Activated naive CD4-positive, alpha-beta T cell treated with anti-CD3 and anti-CD28 coated beads for 36 hours (primary cell): ENCODE results near the gene DCX. TPM values are rescaled to one million over a fixed set of nuclear protein-coding genes. Genes with fewer than 3 reads are reported as not detected.

ENCODE experiments used
- CTCF ChIA-PET: fragments of 350-600 bp; sonication (Branson Sonifier 250); formaldehyde crosslinking; loops from one replicate; lab custom pipeline; 2021; ENCODE audit warnings: antibody characterized with exemption; lab: Charles Lee
- DNase-seq: peaks from one replicate; pipeline ENCODE4 v3.0.0-alpha.2; 2020
- H3K27ac Mint-ChIP-seq: one replicate; pipeline ENCODE4 v1.8.0; 2021; ENCODE audit warnings: mild to moderate bottlenecking, mixed read lengths
- H3K27me3 Mint-ChIP-seq: one replicate; pipeline ENCODE4 v1.8.0; 2021; ENCODE audit warnings: low read depth, mixed read lengths
- H3K36me3 Mint-ChIP-seq: one replicate; pipeline ENCODE4 v1.8.0; 2021; ENCODE audit warnings: low read depth, mixed read lengths
- H3K4me1 Mint-ChIP-seq: one replicate; pipeline ENCODE4 v1.8.0; 2021; ENCODE audit warnings: low read depth, mixed read lengths
- H3K4me3 Mint-ChIP-seq: one replicate; pipeline ENCODE4 v1.8.0; 2021; ENCODE audit warnings: mild to moderate bottlenecking, moderate library complexity, mixed read lengths
- H3K9me3 Mint-ChIP-seq: one replicate; pipeline ENCODE4 v1.8.0; 2021; ENCODE audit warnings: mixed read lengths
- intact Hi-C: fragments of 100-400 bp; cut with micrococcal nuclease; formaldehyde crosslinking; loops from one replicate; pipeline ENCODE4 v1.15.1; 2023
- total RNA-seq, 2 experiments: library from RNA; stranded (reverse); gene quantifications; one replicate each; pipeline ENCODE4 v1.2.3, GENCODE V29; 2021

Gene DCX
- total RNA-seq, 2 experiments from 2014 or later: not detected

- Mint-ChIP-seq H3K36me3 (no peaks in the 10 kb centered on the region), H3K4me3 (no peak overlapping the region), H3K27ac (no peak overlapping the region), H3K9me3 (no peaks in the 10 kb centered on the region), H3K4me1 (no peaks in the 10 kb centered on the region), H3K27me3 (peaks cover 2% of the 10 kb centered on the region)
- no peak for DNase-seq
- CTCF ChIA-PET: no interaction called here
- intact Hi-C loops: no loop called here
Measured at GRCh38 chrX:111402344-111402743, 9.6 kb downstream of the DCX start.

DNA sequence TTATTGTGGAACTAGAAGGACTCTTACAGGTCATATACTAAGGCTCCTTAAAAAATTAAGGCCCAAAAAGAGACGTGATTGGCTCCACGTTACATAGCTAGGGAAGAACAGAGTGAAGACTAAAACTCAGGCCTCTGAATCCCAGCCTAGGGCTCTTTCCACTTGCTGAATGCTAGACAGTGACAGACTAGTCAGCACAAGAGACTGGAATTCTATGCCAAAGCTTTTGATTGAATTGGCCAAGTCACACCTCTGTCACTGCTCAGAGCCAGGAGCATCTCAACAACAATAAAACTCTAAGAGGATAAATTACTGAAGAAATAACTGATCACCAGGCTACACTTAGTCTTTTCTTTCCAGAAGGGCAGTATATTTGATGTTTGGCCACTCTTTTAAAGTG, 16.8 kb downstream of the DCX start:
- H3K9me3 Mint-ChIP-seq: no peaks in the 10 kb centered on the region
- intact Hi-C loops: no loop called here
- H3K27ac Mint-ChIP-seq: no peak overlapping the region

DNA sequence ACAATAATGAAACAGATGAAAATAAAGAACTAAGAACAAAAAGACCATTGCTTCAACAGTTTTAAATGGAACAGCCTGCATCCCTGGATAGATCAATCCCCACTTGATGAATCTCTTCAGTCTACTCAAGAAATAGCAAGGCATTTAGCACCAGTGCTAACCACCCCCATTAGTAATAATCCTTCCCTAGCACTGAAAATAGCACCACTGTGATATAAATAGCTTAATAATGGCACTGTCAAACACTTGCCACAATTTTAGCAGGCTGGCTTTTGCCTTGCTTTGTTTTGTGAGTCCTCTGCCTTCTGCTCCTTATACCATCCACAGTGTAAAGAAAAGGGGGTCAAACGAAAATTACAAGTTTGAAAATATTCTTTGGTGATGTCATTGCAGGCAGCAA, 17.4 kb downstream of the DCX start:
- DNase-seq: no peak
- no peaks in the 10 kb centered on the region for H3K9me3 Mint-ChIP-seq
- no peaks in the 10 kb centered on the region for H3K4me1 Mint-ChIP-seq
- H3K27me3 Mint-ChIP-seq: no peaks in the 10 kb centered on the region
- no peak overlapping the region for H3K27ac Mint-ChIP-seq
- H3K36me3 Mint-ChIP-seq: no peaks in the 10 kb centered on the region
- intact Hi-C loops: no loop called here
- CTCF ChIA-PET: no interaction called here
- H3K4me3 Mint-ChIP-seq: no peak overlapping the region

More for the DNA sequence above, 16.8 kb downstream of the DCX start:
- no peak for DNase-seq
- H3K27me3 Mint-ChIP-seq: no peaks in the 10 kb centered on the region
- no peaks in the 10 kb centered on the region for H3K4me1 Mint-ChIP-seq
- H3K36me3 Mint-ChIP-seq: no peaks in the 10 kb centered on the region
- no peak overlapping the region for H3K4me3 Mint-ChIP-seq
- CTCF ChIA-PET: no interaction called here

GRCh38 chrX:111387470-111388070, 24.4 kb downstream of the DCX start:
- no peaks in the 10 kb centered on the region for H3K4me1 Mint-ChIP-seq
- no peak overlapping the region for H3K4me3 Mint-ChIP-seq
- H3K27ac Mint-ChIP-seq: no peak overlapping the region
- intact Hi-C loops: no loop called here
- no peaks in the 10 kb centered on the region for H3K36me3 Mint-ChIP-seq
- no peak for DNase-seq
- H3K27me3 Mint-ChIP-seq: no peaks in the 10 kb centered on the region
- CTCF ChIA-PET: no interaction called here
- no peaks in the 10 kb centered on the region for H3K9me3 Mint-ChIP-seq

DNA sequence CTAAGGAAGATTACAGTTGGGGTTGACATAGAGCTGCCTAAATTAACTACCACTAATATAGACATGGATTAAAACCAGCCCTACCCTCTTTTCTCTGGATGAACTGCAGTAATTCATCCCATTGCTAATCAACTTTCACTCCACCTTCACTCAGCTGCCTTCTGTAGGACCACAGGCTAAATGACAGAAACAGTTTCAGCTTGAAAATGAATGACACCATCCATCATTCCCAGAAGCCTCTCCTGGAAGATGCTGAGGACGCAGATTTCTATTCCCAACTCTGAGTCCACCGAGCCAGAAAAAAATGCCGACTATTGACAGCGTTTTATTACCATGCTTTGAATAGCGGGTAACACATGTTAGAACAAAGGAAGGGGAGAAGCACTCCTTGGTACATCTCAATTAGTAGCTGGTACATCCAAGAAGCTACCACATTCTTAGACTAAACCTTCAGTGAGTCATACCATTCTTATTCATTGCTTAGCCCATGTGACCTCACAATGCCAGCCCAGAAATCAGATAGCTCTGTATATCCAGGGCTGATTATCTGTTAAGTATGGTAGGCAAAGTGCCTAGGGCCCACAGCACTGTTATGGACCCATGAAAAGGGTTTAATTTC, 25.3 kb downstream of the DCX start:
- Mint-ChIP-seq H3K4me1 (no peaks in the 10 kb centered on the region), H3K27ac (no peak overlapping the region), H3K36me3 (no peaks in the 10 kb centered on the region), H3K27me3 (no peaks in the 10 kb centered on the region), H3K4me3 (no peak overlapping the region), H3K9me3 (no peaks in the 10 kb centered on the region)
- CTCF ChIA-PET: no interaction called here
- intact Hi-C loops: no loop called here
- no peak for DNase-seq

GRCh38 chrX:111386077-111386476, 25.9 kb downstream of the DCX start:
- H3K9me3 Mint-ChIP-seq: no peaks in the 10 kb centered on the region
- intact Hi-C loops: no loop called here
- no peaks in the 10 kb centered on the region for H3K4me1 Mint-ChIP-seq
- no peaks in the 10 kb centered on the region for H3K27me3 Mint-ChIP-seq
- DNase-seq: no peak
- no peak overlapping the region for H3K4me3 Mint-ChIP-seq
- H3K36me3 Mint-ChIP-seq: no peaks in the 10 kb centered on the region
- CTCF ChIA-PET: no interaction called here
- no peak overlapping the region for H3K27ac Mint-ChIP-seq

- H3K27me3 Mint-ChIP-seq: no peaks in the 10 kb centered on the region
- no peaks in the 10 kb centered on the region for H3K36me3 Mint-ChIP-seq
- no peak overlapping the region for H3K4me3 Mint-ChIP-seq
- CTCF ChIA-PET: interaction anchor here (0.5 kb wide), 1 partner anchor 33 kb away, joined by 4 read pairs; no protein-coding TSS in a partner anchor
- no peaks in the 10 kb centered on the region for H3K9me3 Mint-ChIP-seq
- intact Hi-C loops: no loop called here
- no peaks in the 10 kb centered on the region for H3K4me1 Mint-ChIP-seq
- DNase-seq: no peak
- H3K27ac Mint-ChIP-seq: no peak overlapping the region
Measured at GRCh38 chrX:111382277-111382676, 29.7 kb downstream of the DCX start.

DNA sequence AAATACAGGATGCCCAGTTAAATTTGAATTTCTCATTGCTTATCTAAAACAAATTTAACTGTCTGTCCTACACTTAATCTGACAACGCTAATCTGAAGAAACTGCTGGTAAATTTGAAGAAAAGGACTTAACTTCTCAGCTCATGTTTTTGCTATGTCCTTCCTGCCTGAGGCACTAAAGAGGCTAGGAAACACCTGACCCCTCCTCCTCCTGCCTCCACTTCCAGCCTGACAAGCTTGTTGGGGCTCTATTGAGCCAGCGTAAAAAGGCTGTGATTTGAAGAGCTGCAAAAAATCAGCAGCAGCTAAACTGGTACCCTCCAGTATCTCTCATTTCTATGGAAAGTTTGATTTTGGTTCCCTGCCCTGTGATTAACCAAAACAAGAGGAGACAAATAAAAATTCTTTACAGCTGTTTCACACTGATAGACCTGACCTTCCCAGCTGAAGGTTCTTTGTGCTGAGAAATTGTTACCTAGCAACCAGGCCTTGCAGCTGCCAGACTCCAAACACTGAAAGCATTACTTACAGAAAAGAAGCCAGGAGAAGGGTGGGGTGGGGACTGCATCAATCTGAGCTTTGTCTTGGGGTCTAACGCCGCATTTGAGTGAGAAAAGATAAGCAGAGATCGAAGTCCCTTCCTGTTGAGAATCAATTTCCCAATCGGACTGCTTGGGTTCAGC, 35.0 kb downstream of the DCX start:
- no peak overlapping the region for H3K4me3 Mint-ChIP-seq
- no peaks in the 10 kb centered on the region for H3K27me3 Mint-ChIP-seq
- DNase-seq: no peak
- CTCF ChIA-PET: no interaction called here
- intact Hi-C loops: no loop called here
- H3K36me3 Mint-ChIP-seq: no peaks in the 10 kb centered on the region
- H3K4me1 Mint-ChIP-seq: no peaks in the 10 kb centered on the region
- H3K9me3 Mint-ChIP-seq: no peaks in the 10 kb centered on the region
- H3K27ac Mint-ChIP-seq: no peak overlapping the region

GRCh38 chrX:111376486-111376885, 35.5 kb downstream of the DCX start:
- no peak overlapping the region for H3K4me3 Mint-ChIP-seq
- no peaks in the 10 kb centered on the region for H3K9me3 Mint-ChIP-seq
- no peak overlapping the region for H3K27ac Mint-ChIP-seq
- intact Hi-C loops: no loop called here
- no peaks in the 10 kb centered on the region for H3K36me3 Mint-ChIP-seq
- DNase-seq: no peak
- CTCF ChIA-PET: no interaction called here
- no peaks in the 10 kb centered on the region for H3K4me1 Mint-ChIP-seq
- H3K27me3 Mint-ChIP-seq: no peaks in the 10 kb centered on the region

GRCh38 chrX:111375747-111376146, 36.2 kb downstream of the DCX start:
- no peaks in the 10 kb centered on the region for H3K36me3 Mint-ChIP-seq
- H3K27me3 Mint-ChIP-seq: no peaks in the 10 kb centered on the region
- H3K9me3 Mint-ChIP-seq: no peaks in the 10 kb centered on the region
- DNase-seq: no peak
- H3K4me1 Mint-ChIP-seq: no peaks in the 10 kb centered on the region
- intact Hi-C loops: no loop called here
- no peak overlapping the region for H3K27ac Mint-ChIP-seq
- CTCF ChIA-PET: no interaction called here
- no peak overlapping the region for H3K4me3 Mint-ChIP-seq

- H3K36me3 Mint-ChIP-seq: no peaks in the 10 kb centered on the region
- intact Hi-C loops: no loop called here
- H3K27me3 Mint-ChIP-seq: no peaks in the 10 kb centered on the region
Measured at GRCh38 chrX:111372086-111372485, 39.9 kb downstream of the DCX start.

DNA sequence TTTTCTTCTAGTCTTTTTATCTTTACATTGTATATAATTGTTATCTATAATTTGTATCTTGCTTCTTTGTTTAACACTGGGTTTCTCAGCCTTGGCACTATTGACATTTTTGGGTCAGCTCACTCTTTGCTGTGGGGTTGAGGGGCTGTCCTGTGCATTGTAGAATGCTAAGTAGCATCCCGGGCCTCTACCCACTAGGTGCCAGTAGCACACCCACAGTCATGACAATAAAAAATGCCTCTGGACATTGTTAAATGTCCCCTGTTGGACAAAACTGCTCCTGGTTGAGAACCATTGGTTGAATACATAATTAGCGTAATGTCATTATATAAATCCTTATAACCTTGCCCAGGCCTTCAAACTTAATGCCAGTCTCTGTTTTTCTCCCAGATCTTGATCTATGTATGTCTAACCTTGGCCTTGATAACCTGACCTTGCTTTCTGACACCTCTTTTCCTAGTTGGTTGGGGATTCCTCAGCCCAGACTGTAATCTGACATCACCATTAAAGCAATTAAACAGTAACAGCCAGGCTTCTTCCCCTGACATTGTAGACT, 46.1 kb downstream of the DCX start:
- Mint-ChIP-seq H3K9me3 (no peaks in the 10 kb centered on the region), H3K27ac (no peak overlapping the region), H3K27me3 (no peaks in the 10 kb centered on the region), H3K4me1 (no peaks in the 10 kb centered on the region), H3K4me3 (no peak overlapping the region), H3K36me3 (no peaks in the 10 kb centered on the region)
- intact Hi-C loops: no loop called here
- DNase-seq: no peak
- CTCF ChIA-PET: no interaction called here

More at GRCh38 chrX:111372086-111372485, 39.9 kb downstream of the DCX start:
- no peaks in the 10 kb centered on the region for H3K4me1 Mint-ChIP-seq
- H3K4me3 Mint-ChIP-seq: no peak overlapping the region
- CTCF ChIA-PET: no interaction called here
- no peaks in the 10 kb centered on the region for H3K9me3 Mint-ChIP-seq
- DNase-seq: no peak
- H3K27ac Mint-ChIP-seq: no peak overlapping the region

- CTCF ChIA-PET: no interaction called here
- no peaks in the 10 kb centered on the region for H3K27me3 Mint-ChIP-seq
- no peaks in the 10 kb centered on the region for H3K36me3 Mint-ChIP-seq
Measured at GRCh38 chrX:111363741-111364140, 48.3 kb downstream of the DCX start.

More at GRCh38 chrX:111363741-111364140, 48.3 kb downstream of the DCX start:
- no peaks in the 10 kb centered on the region for H3K4me1 Mint-ChIP-seq
- DNase-seq: no peak
- intact Hi-C loops: no loop called here
- no peaks in the 10 kb centered on the region for H3K9me3 Mint-ChIP-seq
- H3K27ac Mint-ChIP-seq: no peak overlapping the region
- H3K4me3 Mint-ChIP-seq: no peak overlapping the region
